ENCODE results near the gene NGRN.

DNA sequence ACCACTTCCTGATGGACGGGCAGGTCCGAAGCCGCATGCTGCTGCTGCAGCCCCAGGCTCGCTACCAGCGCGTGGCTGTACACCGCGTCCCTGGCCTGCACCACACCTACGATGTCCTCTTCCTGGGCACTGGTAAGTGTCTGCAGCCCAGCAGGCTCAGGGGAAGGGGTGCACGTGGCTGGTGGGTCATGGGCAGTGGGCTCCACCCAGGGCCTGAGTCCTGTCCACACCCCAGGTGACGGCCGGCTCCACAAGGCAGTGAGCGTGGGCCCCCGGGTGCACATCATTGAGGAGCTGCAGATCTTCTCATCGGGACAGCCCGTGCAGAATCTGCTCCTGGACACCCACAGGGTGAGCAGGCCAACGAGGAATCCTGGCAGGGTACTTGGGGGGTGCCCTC lies 40.4 kb upstream of the NGRN start:
- TF ChIP-seq, protein P1, sequence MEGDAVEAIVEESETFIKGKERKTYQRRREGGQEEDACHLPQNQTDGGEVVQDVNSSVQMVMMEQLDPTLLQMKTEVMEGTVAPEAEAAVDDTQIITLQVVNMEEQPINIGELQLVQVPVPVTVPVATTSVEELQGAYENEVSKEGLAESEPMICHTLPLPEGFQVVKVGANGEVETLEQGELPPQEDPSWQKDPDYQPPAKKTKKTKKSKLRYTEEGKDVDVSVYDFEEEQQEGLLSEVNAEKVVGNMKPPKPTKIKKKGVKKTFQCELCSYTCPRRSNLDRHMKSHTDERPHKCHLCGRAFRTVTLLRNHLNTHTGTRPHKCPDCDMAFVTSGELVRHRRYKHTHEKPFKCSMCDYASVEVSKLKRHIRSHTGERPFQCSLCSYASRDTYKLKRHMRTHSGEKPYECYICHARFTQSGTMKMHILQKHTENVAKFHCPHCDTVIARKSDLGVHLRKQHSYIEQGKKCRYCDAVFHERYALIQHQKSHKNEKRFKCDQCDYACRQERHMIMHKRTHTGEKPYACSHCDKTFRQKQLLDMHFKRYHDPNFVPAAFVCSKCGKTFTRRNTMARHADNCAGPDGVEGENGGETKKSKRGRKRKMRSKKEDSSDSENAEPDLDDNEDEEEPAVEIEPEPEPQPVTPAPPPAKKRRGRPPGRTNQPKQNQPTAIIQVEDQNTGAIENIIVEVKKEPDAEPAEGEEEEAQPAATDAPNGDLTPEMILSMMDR (IDR thresholded peaks at IDR 0.05): no peak
- TF ChIP-seq POLR2AphosphoS5 (IDR thresholded peaks at IDR 0.05; ENCODE audit: low read depth, low read length) (no peak), SIN3A (IDR thresholded peaks at IDR 0.05; ENCODE audit: borderline replicate concordance, insufficient read depth, low read depth, low read length) (no peak)

Measured in Panc1 (cell line).